BLaER1 treated with 17β-estradiol and CSF1 and Interleukin-3, amounts not matched to agents 10 nM and 100 nM (cell line): ENCODE measurements around the gene MRPL51.
"Not testable (repeated sequence)": the region's sequence is repeated elsewhere in the genome, so short reads cannot be mapped to it uniquely, and the experiment has no call there.

Experiments used
- H3K27ac ChIP-seq, 11 experiments: shearing (Covaris generic); formaldehyde crosslinking; 2 replicates each; pipeline ENCODE4 v1.8.1; 2022
- H3K27me3 ChIP-seq, 11 experiments: shearing (Covaris generic); formaldehyde crosslinking; 2 replicates each; pipeline ENCODE4 v1.8.1; 2022
- H3K36me3 ChIP-seq, 11 experiments: shearing (Covaris generic); formaldehyde crosslinking; 2 replicates each; pipeline ENCODE4 v1.8.1; 2022
- H3K4me1 ChIP-seq, 10 experiments: shearing (Covaris generic); formaldehyde crosslinking; 2 replicates each; pipeline ENCODE4 v1.8.1; 2022
- H3K4me2 ChIP-seq, 11 experiments: shearing (Covaris generic); formaldehyde crosslinking; 2 replicates each; pipeline ENCODE4 v1.8.1; 2022
- H3K4me3 ChIP-seq, 10 experiments: shearing (Covaris generic); formaldehyde crosslinking; 2 replicates each; pipeline ENCODE4 v1.8.1; 2022
- H3K9ac ChIP-seq, 11 experiments: shearing (Covaris generic); formaldehyde crosslinking; 2 replicates each; pipeline ENCODE4 v1.8.1; 2022
- H3K9me3 ChIP-seq, 11 experiments: shearing (Covaris generic); formaldehyde crosslinking; replicated peaks in 1 of 11; 2 replicates each; pipeline ENCODE4 v1.8.1; 2022
- H4K20me1 ChIP-seq, 11 experiments: shearing (Covaris generic); formaldehyde crosslinking; 2 replicates each; pipeline ENCODE4 v1.8.1; 2022
- Cebpa-rat ChIP-seq, 11 experiments: shearing (Covaris generic); IDR thresholded peaks; 2 replicates each; pipeline ENCODE4 v1.8.1; 2022

MRPL51 gene

GRCh38 chr12:6468283-6468575 lies 24.8 kb downstream of the MRPL51 start:
- H3K27me3 ChIP-seq, result no peaks in the 10 kb centered on the region
- H3K27ac ChIP-seq, result peak overlapping the region in 1 of 11 experiments; percentile 58; a peak in 2 of 22 replicates
- H3K36me3 ChIP-seq, result peaks cover 34 to 60% (median 53%) of the 10 kb centered on the region in 11 experiments
- peak overlapping the region; percentile 87 to 100 (median 96); a peak in 21 of 22 replicates for H3K4me2 ChIP-seq
- peaks cover 10 to 31% (median 30%) of the 10 kb centered on the region in 11 experiments; a peak in 21 of 22 replicates for H3K9me3 ChIP-seq
- H4K20me1 ChIP-seq, result peaks cover 0 to 21% (median 3%) of the 10 kb centered on the region in 11 experiments; a peak in 5 of 22 replicates
- peak overlapping the region; percentile 80 to 88 (median 83); a peak in 17 of 20 replicates for H3K4me3 ChIP-seq
- TF ChIP-seq Cebpa-rat (IDR thresholded peaks at IDR 0.05), result no peak
- no peak overlapping the region for H3K9ac ChIP-seq
- peaks cover 71 to 77% (median 73%) of the 10 kb centered on the region in 10 experiments for H3K4me1 ChIP-seq

GRCh38 chr12:6467571-6468282 lies 25.3 kb downstream of the MRPL51 start:
- Histone ChIP-seq H4K20me1 (peaks cover 0 to 21% (median 3%) of the 10 kb centered on the region in 11 experiments; a peak in 5 of 22 replicates), H3K4me2 (peak overlapping the region; percentile 87 to 100 (median 96)), H3K36me3 (peaks cover 39 to 65% (median 58%) of the 10 kb centered on the region in 11 experiments), H3K4me1 (peaks cover 76 to 82% (median 78%) of the 10 kb centered on the region in 10 experiments), H3K27ac (peak overlapping the region in 8 of 11 experiments; percentile 0 to 59 (median 39); a peak in 8 of 22 replicates), H3K9me3 (peaks cover 10 to 31% (median 30%) of the 10 kb centered on the region in 11 experiments; a peak in 21 of 22 replicates), H3K4me3 (peak overlapping the region; percentile 80 to 88 (median 83); a peak in 17 of 20 replicates)
- H3K9ac ChIP-seq, H3K27me3 ChIP-seq: not testable (repeated sequence)

GRCh38 chr12:6466751-6467150 lies 26.3 kb downstream of the MRPL51 start:
- not testable (repeated sequence) for H3K27me3 ChIP-seq
- Histone ChIP-seq H3K4me3 (peak overlapping the region in 6 of 10 experiments; percentile 3 to 88 (median 19); a peak in 4 of 20 replicates), H4K20me1 (peaks cover 0 to 21% (median 3%) of the 10 kb centered on the region in 11 experiments; a peak in 5 of 22 replicates), H3K36me3 (peaks cover 43 to 69% (median 64%) of the 10 kb centered on the region in 11 experiments), H3K4me1 (peaks cover 83 to 88% (median 85%) of the 10 kb centered on the region in 10 experiments), H3K4me2 (peak overlapping the region; percentile 32 to 100 (median 64)), H3K9ac (0 out of 22 replicates have a peak overlapping the region, but pooled peaks of 1 of the 11 experiments have one; percentile 57), H3K9me3 (peaks cover 10 to 31% (median 30%) of the 10 kb centered on the region in 11 experiments; a peak in 21 of 22 replicates), H3K27ac (peak overlapping the region; percentile 4 to 59 (median 42); a peak in 15 of 22 replicates)

GRCh38 chr12:6466184-6466573 lies 26.9 kb downstream of the MRPL51 start:
- H3K4me3 ChIP-seq, result peak overlapping the region in 3 of 10 experiments; percentile 3 to 83 (median 12); a peak in 2 of 20 replicates
- peaks cover 0 to 21% (median 3%) of the 10 kb centered on the region in 11 experiments; a peak in 5 of 22 replicates for H4K20me1 ChIP-seq
- peaks cover 10 to 31% (median 30%) of the 10 kb centered on the region in 11 experiments; a peak in 21 of 22 replicates for H3K9me3 ChIP-seq
- H3K36me3 ChIP-seq, result peaks cover 43 to 72% (median 66%) of the 10 kb centered on the region in 11 experiments
- H3K27me3 ChIP-seq, result no peaks in the 10 kb centered on the region
- peaks cover 83 to 89% (median 85%) of the 10 kb centered on the region in 10 experiments for H3K4me1 ChIP-seq
- H3K9ac ChIP-seq, result peak overlapping the region in 5 of 11 experiments; percentile 8 to 57 (median 30); a peak in 5 of 22 replicates
- TF ChIP-seq Cebpa-rat (IDR thresholded peaks at IDR 0.05), result no peak
- H3K27ac ChIP-seq, result peak overlapping the region; percentile 17 to 59 (median 42); a peak in 18 of 22 replicates
- peak overlapping the region; percentile 32 to 100 (median 64) for H3K4me2 ChIP-seq

GRCh38 chr12:6465467-6466183 lies 27.4 kb downstream of the MRPL51 start:
- Histone ChIP-seq H3K4me1 (peaks cover 87 to 92% (median 88%) of the 10 kb centered on the region in 10 experiments), H3K4me3 (no peak overlapping the region), H3K9me3 (peaks cover 10 to 31% (median 30%) of the 10 kb centered on the region in 11 experiments; a peak in 21 of 22 replicates), H3K27ac (peak overlapping the region in 9 of 11 experiments; percentile 17 to 59 (median 42); a peak in 14 of 22 replicates), H3K4me2 (peak overlapping the region; percentile 32 to 100 (median 64)), H4K20me1 (peaks cover 0 to 21% (median 3%) of the 10 kb centered on the region in 11 experiments; a peak in 5 of 22 replicates), H3K36me3 (peaks cover 46 to 78% (median 68%) of the 10 kb centered on the region in 11 experiments), H3K9ac (peak overlapping the region in 5 of 11 experiments; percentile 8 to 57 (median 30); a peak in 7 of 22 replicates), H3K27me3 (no peaks in the 10 kb centered on the region)
- no peak for TF ChIP-seq Cebpa-rat (IDR thresholded peaks at IDR 0.05)

- H4K20me1 ChIP-seq, result peaks cover 0 to 13% (median 2%) of the 10 kb centered on the region in 11 experiments; a peak in 5 of 22 replicates
- no peak for TF ChIP-seq Cebpa-rat (IDR thresholded peaks at IDR 0.05)
- no peaks in the 10 kb centered on the region for H3K27me3 ChIP-seq
- H3K27ac ChIP-seq, result peak overlapping the region; percentile 78 to 91 (median 83); a peak in 21 of 22 replicates
- H3K4me1 ChIP-seq, result peaks cover 94 to 99% (median 96%) of the 10 kb centered on the region in 10 experiments
- peak overlapping the region; percentile 72 to 99 (median 93) for H3K4me2 ChIP-seq
- H3K9ac ChIP-seq, result peak overlapping the region in 10 of 11 experiments; percentile 28 to 78 (median 63); a peak in 13 of 22 replicates
- H3K36me3 ChIP-seq, result peaks cover 46 to 88% (median 78%) of the 10 kb centered on the region in 11 experiments
- H3K9me3 ChIP-seq, result peaks cover 10 to 31% (median 30%) of the 10 kb centered on the region in 11 experiments; a peak in 21 of 22 replicates
- H3K4me3 ChIP-seq, result no peak overlapping the region; a peak in 1 of 20 replicates
Observed at GRCh38 chr12:6464531-6464930, 28.5 kb downstream of the MRPL51 start.

GRCh38 chr12:6463858-6464257 lies 29.2 kb downstream of the MRPL51 start:
- H3K9ac ChIP-seq, result peak overlapping the region; percentile 19 to 78 (median 65); a peak in 16 of 22 replicates
- H3K36me3 ChIP-seq, result peaks cover 49 to 91% (median 83%) of the 10 kb centered on the region in 11 experiments
- H3K9me3 ChIP-seq, result peaks cover 10 to 28% (median 26%) of the 10 kb centered on the region in 11 experiments; a peak in 21 of 22 replicates
- peaks cover 94 to 99% (median 96%) of the 10 kb centered on the region in 10 experiments for H3K4me1 ChIP-seq
- H3K27me3 ChIP-seq, result no peaks in the 10 kb centered on the region
- peaks cover 0 to 12% (median 0%) of the 10 kb centered on the region in 11 experiments; a peak in 4 of 22 replicates for H4K20me1 ChIP-seq
- no peak for TF ChIP-seq Cebpa-rat (IDR thresholded peaks at IDR 0.05)
- peak overlapping the region; percentile 78 to 91 (median 83); a peak in 21 of 22 replicates for H3K27ac ChIP-seq
- peak overlapping the region in 1 of 10 experiments; percentile 11; a peak in 2 of 20 replicates for H3K4me3 ChIP-seq
- peak overlapping the region; percentile 72 to 99 (median 93) for H3K4me2 ChIP-seq

GRCh38 chr12:6463216-6463615 lies 29.8 kb downstream of the MRPL51 start:
- TF ChIP-seq Cebpa-rat (IDR thresholded peaks at IDR 0.05), result no peak
- Histone ChIP-seq H3K4me3 (peak overlapping the region in 5 of 10 experiments; percentile 11 to 49 (median 24); a peak in 6 of 20 replicates), H3K4me1 (peaks cover 93 to 99% (median 97%) of the 10 kb centered on the region in 10 experiments), H4K20me1 (peaks cover 0 to 12% (median 0%) of the 10 kb centered on the region in 11 experiments; a peak in 4 of 22 replicates), H3K27me3 (no peaks in the 10 kb centered on the region), H3K9ac (peak overlapping the region; percentile 19 to 78 (median 67); a peak in 19 of 22 replicates), H3K9me3 (peaks cover 10 to 22% (median 20%) of the 10 kb centered on the region in 11 experiments; a peak in 21 of 22 replicates), H3K4me2 (peak overlapping the region; percentile 72 to 99 (median 93)), H3K36me3 (peaks cover 56 to 91% (median 83%) of the 10 kb centered on the region in 11 experiments), H3K27ac (peak overlapping the region; percentile 78 to 91 (median 83))
